ENCODE results near the gene ALMS1. TPM values are rescaled to one million over a fixed set of nuclear protein-coding genes. Genes with fewer than 3 reads are reported as not detected.

ALMS1 gene
- total and polyA plus RNA-seq, 2 donors (not counting 3 experiments of a cell fraction or from before 2014, with no cell fraction given), result 5.7 to 15.4 TPM

GRCh38 chr2:73588177-73588576 lies 202.5 kb downstream of the ALMS1 start:
- ChIA-PET POLR2A (no interaction called here), CTCF (interaction anchor here (0.9 kb wide), 1 partner anchor 228 kb away, joined by 3 read pairs; no protein-coding TSS in a partner anchor)
- Histone ChIP-seq H3K9me1 (replicated peaks; ENCODE audit: control insufficient read depth, extremely low read depth, insufficient read depth, low read length) (no peaks in the 10 kb centered on the region), H3K36me3 (ENCODE audit: control insufficient read depth in 2 of 2, extremely low read depth in 1 of 2, insufficient read depth in 2 of 2, low read length in 2 of 2) (no peaks in the 10 kb centered on the region), H3K4me1 (ENCODE audit: control insufficient read depth, extremely low read depth, insufficient read depth, low read length) (no peaks in the 10 kb centered on the region), H3K9ac (replicated peaks; ENCODE audit: extremely low read depth, insufficient read depth, low read length) (no peak overlapping the region), H3K79me2 (ENCODE audit: control insufficient read depth, insufficient read depth, low read length) (no peaks in the 10 kb centered on the region), H3K4me2 (ENCODE audit: insufficient read depth, low read length) (no peak overlapping the region), H2AFZ (ENCODE audit: low read depth, low read length) (no peak overlapping the region), H3K27me3 (ENCODE audit: control insufficient read depth in 2 of 2, insufficient read depth in 2 of 2, low read length in 2 of 2) (no peaks in the 10 kb centered on the region), H3K27ac (ENCODE audit: insufficient read depth, low read depth, low read length) (no peak overlapping the region), H3K9me3 (replicated peaks; ENCODE audit: control insufficient read depth, insufficient read depth, low read length) (no peaks in the 10 kb centered on the region), H3K4me3 (replicated peaks in 1 of 3; ENCODE audit: insufficient read depth in 1 of 3, low read depth in 1 of 3, low read length in 3 of 3) (no peak overlapping the region), H4K20me1 (replicated peaks; ENCODE audit: control insufficient read depth, extremely low read depth, insufficient read depth, low read length) (no peaks in the 10 kb centered on the region)
- DNase-seq (ENCODE audit: low read depth, low spot score) (no peak), FAIRE-seq (no peak)
- dilution Hi-C loops (cut with MboI; ENCODE audit: extremely low pct_ligation_motif_present, low sequenced_read_pairs), result no loop called here
- BruUV-seq (replicated peaks), result no TSS peak
- intact Hi-C loops (cut with micrococcal nuclease), result no loop called here
- TF ChIP-seq GATA2 (IDR thresholded peaks at IDR 0.05; ENCODE audit: insufficient read depth, insufficient read length, low read depth, low read length), result no peak
- TF ChIP-seq MAX (IDR thresholded peaks at IDR 0.05; ENCODE audit: insufficient read depth, insufficient read length), result no peak
- no peak for TF ChIP-seq EZH2 (IDR thresholded peaks at IDR 0.05; ENCODE audit: borderline replicate concordance, low read depth, low read length, severe bottlenecking)
- no peak for TF ChIP-seq POLR2AphosphoS5 (IDR thresholded peaks at IDR 0.05; ENCODE audit: insufficient read depth, low read depth, low read length)
- TF ChIP-seq FOS (IDR thresholded peaks at IDR 0.05; ENCODE audit: borderline replicate concordance, insufficient read depth, low read length), result no peak
- TF ChIP-seq CTCF (IDR thresholded peaks at IDR 0.05; ENCODE audit: extremely low read depth in 1 of 2, insufficient read depth in 1 of 2, low read depth in 1 of 2, low read length in 2 of 2), result no peak
- no peak for TF ChIP-seq POLR2A (IDR thresholded peaks at IDR 0.05; ENCODE audit: low read depth, low read length)
- no peak for TF ChIP-seq MYC (IDR thresholded peaks at IDR 0.05; ENCODE audit: low read depth, low read length)
- no peak for TF ChIP-seq JUN (IDR thresholded peaks at IDR 0.05; ENCODE audit: borderline replicate concordance, insufficient read depth, insufficient read length, low read depth)
